CD14-positive monocyte (primary cell): ENCODE data around the gene ACTG1. TPM values are rescaled to one million over a fixed set of nuclear protein-coding genes. Genes with fewer than 3 reads are reported as not detected.

Source experiments
- DNase-seq, 3 donors: peaks; one replicate each; pipeline ENCODE4 v3.0.0-alpha.2; 2011 to 2022
- H2AFZ ChIP-seq: 2 replicates; pipeline ENCODE4 v1.6.0; 2012; ENCODE audit warnings: mild to moderate bottlenecking, low read depth, low read length, inconsistent platforms; ENCODE audit not compliant: insufficient read depth, poor library complexity, severe bottlenecking
- H3K27ac ChIP-seq, 2 donors: 1 replicate in 1 of 2; 2 replicates in 1 of 2; pipeline ENCODE4 v1.5.1; 2012 to 2013; ENCODE audit warnings: low read length in 2 of 2, control low read depth in 1 of 2, inconsistent platforms in 1 of 2, low read depth in 1 of 2, mild to moderate bottlenecking in 1 of 2
- H3K27me3 ChIP-seq, 2 donors: one replicate each; pipeline versions ENCODE4 v1.6.0 to v1.6.1; 2011 to 2013; ENCODE audit warnings: low read length in 2 of 2; ENCODE audit not compliant: control insufficient read depth in 2 of 2, insufficient read depth in 2 of 2
- H3K36me3 ChIP-seq, 2 donors: replicated peaks in 1 of 2; 1 replicate in 1 of 2; 2 replicates in 1 of 2; pipeline versions ENCODE4 v1.5.1 to v1.6.1; 2012 to 2013; ENCODE audit warnings: low read length in 2 of 2, control low read depth in 1 of 2, inconsistent platforms in 1 of 2, mild to moderate bottlenecking in 1 of 2; ENCODE audit not compliant: insufficient read depth in 2 of 2, control insufficient read depth in 1 of 2
- H3K4me1 ChIP-seq, 2 donors: 1 replicate in 1 of 2; 2 replicates in 1 of 2; pipeline versions ENCODE4 v1.5.1 to v1.6.1; 2012 to 2013; ENCODE audit warnings: low read length in 2 of 2, control low read depth in 1 of 2, inconsistent platforms in 1 of 2, mild to moderate bottlenecking in 1 of 2, moderate library complexity in 1 of 2; ENCODE audit not compliant: insufficient read depth in 2 of 2, control insufficient read depth in 1 of 2
- H3K4me2 ChIP-seq: replicated peaks from 2 replicates; pipeline ENCODE3; 2012; ENCODE audit warnings: low read length, moderate library complexity, mild to moderate bottlenecking; ENCODE audit not compliant: poor library complexity, severe bottlenecking; ENCODE audit errors: extremely low read depth
- H3K4me3 ChIP-seq, 3 experiments: fragments of 200-600 bp in 1 of 3; sonication (generic) in 1 of 3; replicated peaks in 1 of 3; 1 replicate in 2 of 3; 2 replicates in 1 of 3; pipeline ENCODE4 v1.5.1; 2011 to 2013; ENCODE audit warnings: low read length in 3 of 3, mild to moderate bottlenecking in 3 of 3, control low read depth in 2 of 3, low read depth in 2 of 3, inconsistent platforms in 1 of 3, moderate library complexity in 1 of 3
- H3K79me2 ChIP-seq: 2 replicates; pipeline ENCODE4 v1.6.0; 2012; ENCODE audit warnings: mild to moderate bottlenecking, control low read depth, inconsistent platforms, low read length, moderate library complexity; ENCODE audit not compliant: insufficient read depth
- H3K9ac ChIP-seq: 2 replicates; pipeline ENCODE4 v1.6.0; 2017; ENCODE audit warnings: low read length, mild to moderate bottlenecking; ENCODE audit not compliant: insufficient read depth, poor library complexity, severe bottlenecking
- H3K9me3 ChIP-seq, 2 donors: replicated peaks in 1 of 2; 1 replicate in 1 of 2; 2 replicates in 1 of 2; pipeline versions ENCODE4 v1.5.1 to v1.6.1; 2012 to 2013; ENCODE audit warnings: low read length in 2 of 2, control low read depth in 1 of 2; ENCODE audit not compliant: control insufficient read depth in 1 of 2, insufficient read depth in 1 of 2
- H4K20me1 ChIP-seq: 2 replicates; pipeline ENCODE4 v1.6.0; 2012; ENCODE audit warnings: mild to moderate bottlenecking, low read length, control low read depth, moderate library complexity; ENCODE audit not compliant: insufficient read depth
- H3K27ac Mint-ChIP-seq, 7 donors: one replicate each; pipeline ENCODE4 v1.8.0; 2020; ENCODE audit warnings: mild to moderate bottlenecking in 7 of 7, mixed read lengths in 7 of 7, moderate library complexity in 6 of 7, inconsistent platforms in 2 of 7
- H3K27me3 Mint-ChIP-seq, 3 donors: one replicate each; pipeline ENCODE4 v1.8.0; 2021 to 2022; ENCODE audit warnings: low read depth in 3 of 3, mild to moderate bottlenecking in 3 of 3, mixed read lengths in 3 of 3, moderate library complexity in 3 of 3, inconsistent platforms in 1 of 3
- H3K36me3 Mint-ChIP-seq, 2 donors: one replicate each; pipeline ENCODE4 v1.8.0; 2020; ENCODE audit warnings: mixed read lengths in 2 of 2, inconsistent platforms in 1 of 2, mild to moderate bottlenecking in 1 of 2
- H3K4me1 Mint-ChIP-seq: one replicate; pipeline ENCODE4 v1.8.0; 2020; ENCODE audit warnings: mild to moderate bottlenecking, mixed read lengths
- H3K4me3 Mint-ChIP-seq, 2 donors: one replicate each; pipeline ENCODE4 v1.8.0; 2020; ENCODE audit warnings: mild to moderate bottlenecking in 2 of 2, mixed read lengths in 2 of 2, moderate library complexity in 1 of 2
- H3K9me3 Mint-ChIP-seq, 7 donors: one replicate each; pipeline ENCODE4 v1.8.0; 2020 to 2022; ENCODE audit warnings: mixed read lengths in 7 of 7, mild to moderate bottlenecking in 6 of 7, moderate library complexity in 6 of 7, inconsistent platforms in 2 of 7
- WGBS: methylation state at CpG from one replicate; pipeline ENCODE4 v1.1.5; 2013; ENCODE audit warnings: missing lambda C conversion rate; ENCODE audit not compliant: insufficient coverage; 5-methylcytosine and 5-hydroxymethylcytosine counted together
- intact Hi-C, 2 donors: fragments of 100-400 bp; cut with micrococcal nuclease; formaldehyde crosslinking; loops; one replicate each; pipeline versions ENCODE4 v1.15.0 to v1.15.1; 2023
- polyA plus RNA-seq, 3 donors: library from polyadenylated mRNA; depleted of rRNA in 1 of 3; unstranded in 2 of 3; stranded (reverse) in 1 of 3; fragments of 300-500 nt in 2 of 3; fragments of >200 nt in 1 of 3; fragmentation: Illumina TruSeq in 2 of 3; gene quantifications; 1 replicate in 2 of 3; 2 replicates in 1 of 3; pipeline ENCODE4 v1.2.3, GENCODE V29; 2012 to 2021
- TF ChIP-seq, protein P1 (sequence below): fragments of 200-600 bp; IDR thresholded peaks from one replicate; pipeline ENCODE4 v1.8.0; 2022; ENCODE audit warnings: antibody characterized with exemption, mild to moderate bottlenecking

The ACTG1 gene
- polyA plus RNA-seq, 3 donors: 1,133 to 3,195 (median 1,620) TPM

DNA sequence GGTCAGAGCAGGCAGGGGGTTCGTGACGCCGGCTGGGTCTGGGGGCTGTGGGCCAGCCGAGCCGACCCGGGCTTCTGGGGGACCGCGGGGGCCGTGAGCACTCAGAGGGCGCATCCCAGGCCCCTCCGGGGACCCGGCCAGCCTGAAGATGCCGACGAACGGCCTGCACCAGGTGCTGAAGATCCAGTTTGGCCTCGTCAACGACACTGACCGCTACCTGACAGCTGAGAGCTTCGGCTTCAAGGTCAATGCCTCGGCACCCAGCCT, 15.7 kb upstream of the ACTG1 start:
- Histone ChIP-seq H3K36me3 (no peaks in the 10 kb centered on the region), H3K27me3 (peaks cover 0 to 45% of the 10 kb centered on the region in 2 donors), H3K4me1 (peaks cover 2 to 6% of the 10 kb centered on the region in 2 donors), H3K9me3 (no peaks in the 10 kb centered on the region), H4K20me1 (no peaks in the 10 kb centered on the region), H3K79me2 (no peaks in the 10 kb centered on the region), H2AFZ (no peak overlapping the region), H3K4me3 (no peak overlapping the region), H3K9ac (no peak overlapping the region), H3K27ac (no peak overlapping the region), H3K4me2 (no peak overlapping the region)
- Mint-ChIP-seq H3K9me3 (no peaks in the 10 kb centered on the region), H3K4me1 (peaks cover 2% of the 10 kb centered on the region), H3K27ac (no peak overlapping the region), H3K27me3 (peaks cover 12 to 58% (median 37%) of the 10 kb centered on the region in 3 donors), H3K36me3 (no peaks in the 10 kb centered on the region), H3K4me3 (no peak overlapping the region)
- WGBS: 74% methylated on average over 20 of the region's 20 CpGs
- intact Hi-C loops: no loop called here
- TF ChIP-seq, protein P1, sequence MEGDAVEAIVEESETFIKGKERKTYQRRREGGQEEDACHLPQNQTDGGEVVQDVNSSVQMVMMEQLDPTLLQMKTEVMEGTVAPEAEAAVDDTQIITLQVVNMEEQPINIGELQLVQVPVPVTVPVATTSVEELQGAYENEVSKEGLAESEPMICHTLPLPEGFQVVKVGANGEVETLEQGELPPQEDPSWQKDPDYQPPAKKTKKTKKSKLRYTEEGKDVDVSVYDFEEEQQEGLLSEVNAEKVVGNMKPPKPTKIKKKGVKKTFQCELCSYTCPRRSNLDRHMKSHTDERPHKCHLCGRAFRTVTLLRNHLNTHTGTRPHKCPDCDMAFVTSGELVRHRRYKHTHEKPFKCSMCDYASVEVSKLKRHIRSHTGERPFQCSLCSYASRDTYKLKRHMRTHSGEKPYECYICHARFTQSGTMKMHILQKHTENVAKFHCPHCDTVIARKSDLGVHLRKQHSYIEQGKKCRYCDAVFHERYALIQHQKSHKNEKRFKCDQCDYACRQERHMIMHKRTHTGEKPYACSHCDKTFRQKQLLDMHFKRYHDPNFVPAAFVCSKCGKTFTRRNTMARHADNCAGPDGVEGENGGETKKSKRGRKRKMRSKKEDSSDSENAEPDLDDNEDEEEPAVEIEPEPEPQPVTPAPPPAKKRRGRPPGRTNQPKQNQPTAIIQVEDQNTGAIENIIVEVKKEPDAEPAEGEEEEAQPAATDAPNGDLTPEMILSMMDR: no peak
- DNase-seq: no peak

- Histone ChIP-seq H2AFZ (no peak within 1 kb of the TSS), H3K4me2 (no peak within 1 kb of the TSS), H3K9ac (no peak within 1 kb of the TSS), H3K4me3 (no peak within 1 kb of the TSS), H3K9me3 (no peaks in the 10 kb centered on the region), H3K36me3 (no peaks in the 10 kb centered on the region), H3K27me3 (peaks cover 0 to 42% of the 10 kb centered on the region in 2 donors), H3K27ac (no peak within 1 kb of the TSS), H3K79me2 (no peaks in the 10 kb centered on the region), H3K4me1 (peaks cover 4 to 10% of the 10 kb centered on the region in 2 donors), H4K20me1 (no peaks in the 10 kb centered on the region)
- Mint-ChIP-seq H3K9me3 (no peaks in the 10 kb centered on the region), H3K36me3 (no peaks in the 10 kb centered on the region), H3K4me1 (peaks cover 3% of the 10 kb centered on the region), H3K4me3 (peak within 1 kb of the TSS in 1 of 2 donors; percentile 67), H3K27ac (peak within 1 kb of the TSS in 1 of 7 donors; percentile 5), H3K27me3 (peaks cover 11 to 60% (median 42%) of the 10 kb centered on the region in 3 donors)
- DNase-seq: no peak
- TF ChIP-seq, protein P1: no peak
- intact Hi-C loops: no loop called here
- 74% methylated on average over 38 of the region's 42 CpGs for WGBS
These were observed 15.2 kb upstream of the ACTG1 start, which contains the start of gene FSCN2 for GRCh38 chr17:81527591-81528383. Gene FSCN2, plus strand, starts transcription at chr17:81528377. Its CDS starts 155 bp downstream, at chr17:81528532.
